Parathyroid adenoma (tissue), 2 donors: ENCODE measurements around the gene ADAM12.

Experiments used
- H2AFZ ChIP-seq: fragments of 300-600 bp; sonication (generic); one replicate; pipeline ENCODE4 v1.7.0; 2017; ENCODE audit warnings: antibody characterized with exemption, mild to moderate bottlenecking
- H3K27ac ChIP-seq: fragments of 300-600 bp; sonication (generic); one replicate; pipeline ENCODE4 v1.7.0; 2017
- H3K27me3 ChIP-seq: fragments of 300-600 bp; sonication (generic); one replicate; pipeline ENCODE4 v1.7.0; 2017; ENCODE audit warnings: low read length; ENCODE audit not compliant: control insufficient read depth, insufficient read depth
- H3K36me3 ChIP-seq: fragments of 300-600 bp; sonication (generic); one replicate; pipeline ENCODE4 v1.7.0; 2017; ENCODE audit warnings: low read length; ENCODE audit not compliant: control insufficient read depth, insufficient read depth
- H3K4me1 ChIP-seq: fragments of 300-600 bp; sonication (generic); one replicate; pipeline ENCODE4 v1.7.0; 2017; ENCODE audit warnings: control low read depth
- H3K4me2 ChIP-seq: fragments of 300-600 bp; sonication (generic); one replicate; pipeline ENCODE4 v1.7.0; 2017; ENCODE audit warnings: low read length
- H3K4me3 ChIP-seq: fragments of 300-600 bp; sonication (generic); one replicate; pipeline ENCODE4 v1.7.0; 2017; ENCODE audit warnings: low read depth, low read length
- H3K79me2 ChIP-seq: fragments of 300-600 bp; sonication (generic); one replicate; pipeline ENCODE4 v1.7.0; 2017; ENCODE audit warnings: control low read depth
- H3K9ac ChIP-seq: fragments of 300-600 bp; sonication (generic); one replicate; pipeline ENCODE4 v1.7.0; 2017; ENCODE audit warnings: mild to moderate bottlenecking
- H3K9me3 ChIP-seq: fragments of 300-600 bp; sonication (generic); one replicate; pipeline ENCODE4 v1.7.0; 2017; ENCODE audit warnings: low read length; ENCODE audit not compliant: control insufficient read depth
- CTCF ChIP-seq: fragments of 300-600 bp; sonication (generic); IDR thresholded peaks from one replicate; pipeline ENCODE4 v1.7.0; 2017; ENCODE audit warnings: antibody characterized with exemption, mild to moderate bottlenecking
- donor health status: primary hyperparathyroidism.

ADAM12 gene

GRCh38 chr10:126061526-126061925 lies 326.8 kb downstream of the ADAM12 start:
- H3K9ac ChIP-seq, result no peak overlapping the region
- H3K4me1 ChIP-seq, result no peaks in the 10 kb centered on the region
- H3K4me3 ChIP-seq, result no peak overlapping the region
- H3K36me3 ChIP-seq, result no peaks in the 10 kb centered on the region
- no peak overlapping the region for H2AFZ ChIP-seq
- no peak for TF ChIP-seq CTCF
- no peak overlapping the region for H3K27ac ChIP-seq
- no peaks in the 10 kb centered on the region for H3K9me3 ChIP-seq
- H3K4me2 ChIP-seq, result no peak overlapping the region
- no peaks in the 10 kb centered on the region for H3K27me3 ChIP-seq
- H3K79me2 ChIP-seq, result no peaks in the 10 kb centered on the region

GRCh38 chr10:126060261-126060931 lies 327.9 kb downstream of the ADAM12 start:
- H3K4me2 ChIP-seq, result no peak overlapping the region
- no peaks in the 10 kb centered on the region for H3K36me3 ChIP-seq
- peak overlapping the region; percentile 3 for H3K27ac ChIP-seq
- H3K79me2 ChIP-seq, result no peaks in the 10 kb centered on the region
- no peak overlapping the region for H3K9ac ChIP-seq
- H2AFZ ChIP-seq, result no peak overlapping the region
- H3K9me3 ChIP-seq, result no peaks in the 10 kb centered on the region
- H3K27me3 ChIP-seq, result no peaks in the 10 kb centered on the region
- H3K4me1 ChIP-seq, result no peaks in the 10 kb centered on the region
- no peak for TF ChIP-seq CTCF
- no peak overlapping the region for H3K4me3 ChIP-seq

GRCh38 chr10:126059076-126059826 lies 329.0 kb downstream of the ADAM12 start:
- Histone ChIP-seq H3K79me2 (no peaks in the 10 kb centered on the region), H3K9ac (no peak overlapping the region), H3K9me3 (no peaks in the 10 kb centered on the region), H3K27me3 (no peaks in the 10 kb centered on the region), H3K4me2 (no peak overlapping the region), H3K27ac (no peak overlapping the region), H3K4me3 (no peak overlapping the region), H2AFZ (no peak overlapping the region), H3K36me3 (no peaks in the 10 kb centered on the region), H3K4me1 (no peaks in the 10 kb centered on the region)
- TF ChIP-seq CTCF, result no peak

- H3K9ac ChIP-seq, result no peak overlapping the region
- H3K4me1 ChIP-seq, result no peaks in the 10 kb centered on the region
- TF ChIP-seq CTCF, result no peak
- H3K36me3 ChIP-seq, result no peaks in the 10 kb centered on the region
- H3K27me3 ChIP-seq, result no peaks in the 10 kb centered on the region
- no peak overlapping the region for H3K4me3 ChIP-seq
- H3K4me2 ChIP-seq, result no peak overlapping the region
- no peaks in the 10 kb centered on the region for H3K79me2 ChIP-seq
- no peak overlapping the region for H2AFZ ChIP-seq
- no peak overlapping the region for H3K27ac ChIP-seq
- no peaks in the 10 kb centered on the region for H3K9me3 ChIP-seq
Measured at GRCh38 chr10:126058507-126058906, 329.8 kb downstream of the ADAM12 start.
